AG04450 (cell line): Measurements from ENCODE around the gene DEFB125. TPM values are rescaled to one million over a fixed set of nuclear protein-coding genes. Genes with fewer than 3 reads are reported as not detected.
"Not testable (repeated sequence)": the region's sequence is repeated elsewhere in the genome, so short reads cannot be mapped to it uniquely, and the experiment has no call there.

Experiments used
- CTCF ChIA-PET: fragments of 300-600, 350-600 bp; formaldehyde crosslinking; extraction: SDS; loops from one replicate; lab custom pipeline; 2022; ENCODE audit warnings: antibody characterized with exemption, inconsistent platforms; lab: Charles Lee
- POLR2A ChIA-PET: fragments of 350-600 bp; formaldehyde crosslinking; extraction: SDS; loops from one replicate; lab custom pipeline; 2021; ENCODE audit warnings: antibody characterized with exemption, inconsistent platforms; lab: Yijun Ruan, JAX
- DNase-seq: peaks from one replicate; pipeline ENCODE4 v3.0.0-alpha.2; 2011; ENCODE audit warnings: low read depth, low spot score
- H3K27ac ChIP-seq: one replicate; pipeline ENCODE4 v1.5.1; 2012; ENCODE audit warnings: low read depth, low read length, control low read depth
- H3K27me3 ChIP-seq: one replicate; pipeline ENCODE4 v1.6.0; 2012; ENCODE audit warnings: low read length; ENCODE audit not compliant: control insufficient read depth, insufficient read depth
- H3K4me3 ChIP-seq: 2 replicates; pipeline ENCODE4 v1.5.1; 2011; ENCODE audit warnings: mild to moderate bottlenecking, low read depth, low read length, control low read depth
- H3K9me3 ChIP-seq: 2 replicates; pipeline ENCODE4 v1.5.1; 2012; ENCODE audit warnings: low read length; ENCODE audit not compliant: control insufficient read depth, insufficient read depth
- polyA plus RNA-seq: library from polyadenylated mRNA; depleted of rRNA; stranded (reverse); fragments of >200 nt; gene quantifications from 2 replicates; pipeline ENCODE4 v1.2.3, GENCODE V29; 2011
- TF ChIP-seq, protein P1 (sequence below): IDR thresholded peaks from 2 replicates; pipeline ENCODE4 v1.5.1; 2011; ENCODE audit warnings: low read depth, low read length, control low read depth, inconsistent platforms

DEFB125 gene
- polyA plus RNA-seq, 1 experiment = not detected

- Histone ChIP-seq H3K27ac (no peak overlapping the region), H3K27me3 (peaks cover 2% of the 10 kb centered on the region), H3K4me3 (no peak overlapping the region), H3K9me3 (no peaks in the 10 kb centered on the region)
- ChIA-PET CTCF (no interaction called here), POLR2A (no interaction called here)
- DNase-seq = no peak
- TF ChIP-seq, protein P1, sequence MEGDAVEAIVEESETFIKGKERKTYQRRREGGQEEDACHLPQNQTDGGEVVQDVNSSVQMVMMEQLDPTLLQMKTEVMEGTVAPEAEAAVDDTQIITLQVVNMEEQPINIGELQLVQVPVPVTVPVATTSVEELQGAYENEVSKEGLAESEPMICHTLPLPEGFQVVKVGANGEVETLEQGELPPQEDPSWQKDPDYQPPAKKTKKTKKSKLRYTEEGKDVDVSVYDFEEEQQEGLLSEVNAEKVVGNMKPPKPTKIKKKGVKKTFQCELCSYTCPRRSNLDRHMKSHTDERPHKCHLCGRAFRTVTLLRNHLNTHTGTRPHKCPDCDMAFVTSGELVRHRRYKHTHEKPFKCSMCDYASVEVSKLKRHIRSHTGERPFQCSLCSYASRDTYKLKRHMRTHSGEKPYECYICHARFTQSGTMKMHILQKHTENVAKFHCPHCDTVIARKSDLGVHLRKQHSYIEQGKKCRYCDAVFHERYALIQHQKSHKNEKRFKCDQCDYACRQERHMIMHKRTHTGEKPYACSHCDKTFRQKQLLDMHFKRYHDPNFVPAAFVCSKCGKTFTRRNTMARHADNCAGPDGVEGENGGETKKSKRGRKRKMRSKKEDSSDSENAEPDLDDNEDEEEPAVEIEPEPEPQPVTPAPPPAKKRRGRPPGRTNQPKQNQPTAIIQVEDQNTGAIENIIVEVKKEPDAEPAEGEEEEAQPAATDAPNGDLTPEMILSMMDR = no peak
Measured at GRCh38 chr20:112396-112795, 24.9 kb downstream of the DEFB125 start.

- H3K4me3 ChIP-seq = no peak overlapping the region
Measured at GRCh38 chr20:117518-117917, 30.0 kb downstream of the DEFB125 start.

DNA sequence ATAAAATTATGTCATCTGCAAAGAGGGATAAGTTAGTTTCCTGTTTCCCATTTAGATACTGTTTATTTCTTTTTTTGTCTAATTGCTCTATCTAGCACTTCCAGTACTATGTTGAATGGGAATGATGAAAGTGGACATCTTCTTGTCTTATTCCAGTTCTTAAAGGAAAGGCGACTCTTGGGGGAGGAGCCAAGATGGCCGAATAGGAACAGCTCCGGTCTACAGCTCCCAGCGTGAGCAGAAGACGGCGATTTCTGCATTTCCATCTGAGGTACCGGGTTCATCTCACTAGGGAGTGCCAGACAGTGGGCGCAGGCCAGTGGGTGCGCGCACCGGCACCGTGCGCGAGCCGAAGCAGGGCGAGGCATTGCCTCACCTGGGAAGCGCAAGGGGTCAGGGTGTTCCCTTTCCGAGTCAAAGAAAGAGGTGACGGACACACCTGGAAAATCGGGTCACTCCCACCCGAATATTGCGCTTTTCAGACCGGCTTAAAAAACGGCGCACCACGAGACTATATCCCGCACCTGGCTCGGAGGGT is 42.4 kb downstream of the DEFB125 start:
- H3K27ac ChIP-seq, POLR2A ChIA-PET, H3K9me3 ChIP-seq, H3K27me3 ChIP-seq, CTCF ChIA-PET, H3K4me3 ChIP-seq, DNase-seq: not testable (repeated sequence)

More at GRCh38 chr20:117518-117917, 30.0 kb downstream of the DEFB125 start:
- Histone ChIP-seq H3K27me3 (peaks cover 2% of the 10 kb centered on the region), H3K27ac (no peak overlapping the region), H3K9me3 (no peaks in the 10 kb centered on the region)
- TF ChIP-seq, protein P1 = no peak
- no peak for DNase-seq
- POLR2A ChIA-PET = no interaction called here
- CTCF ChIA-PET = no interaction called here

DNA sequence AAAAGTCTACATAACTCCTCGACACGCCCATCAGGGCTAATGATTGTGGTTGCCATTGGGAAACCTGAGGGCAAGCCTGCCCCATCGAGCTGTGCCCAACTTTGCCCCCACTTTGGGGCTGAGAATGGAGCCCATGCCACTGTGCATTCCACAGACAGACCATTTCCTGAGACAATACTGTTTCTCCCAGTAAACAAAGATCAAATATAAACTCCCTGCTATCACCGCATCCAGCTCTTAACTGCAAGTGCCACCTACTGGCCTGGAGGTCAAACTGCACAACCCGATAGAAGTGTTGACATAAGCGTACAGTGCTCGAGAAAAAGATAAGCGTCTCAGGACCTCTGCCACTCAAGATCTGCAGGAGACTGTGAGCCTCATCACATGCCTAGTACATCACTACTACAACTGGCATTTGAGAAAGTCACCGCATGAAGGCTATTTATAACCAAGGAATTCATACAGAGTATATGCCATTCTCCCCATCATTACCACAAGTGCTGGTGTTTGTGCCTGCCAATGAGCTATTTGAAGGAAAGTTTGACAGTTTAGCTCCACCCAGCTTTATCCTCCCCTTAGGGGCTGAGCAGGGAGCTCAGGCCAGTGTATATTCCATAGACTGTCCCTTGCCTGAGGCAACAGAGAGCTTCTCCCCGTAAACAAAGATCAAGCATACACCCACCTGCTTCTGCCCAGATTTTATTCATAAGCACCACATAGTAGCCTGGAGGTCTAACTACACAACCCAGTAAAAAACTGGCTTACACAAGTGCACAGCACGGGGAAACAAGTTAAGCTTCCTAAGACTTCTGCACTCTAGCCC is 50.4 kb downstream of the DEFB125 start:
- DNase-seq = no peak
- ChIA-PET CTCF (interaction anchor here (0.5 to 1.3 kb wide), 2 partner anchors 15 to 1639 kb away, joined by 3 to 4 read pairs; no protein-coding TSS in a partner anchor), POLR2A (no interaction called here)
- Histone ChIP-seq H3K27me3 (no peaks in the 10 kb centered on the region), H3K27ac (no peak overlapping the region), H3K9me3 (no peaks in the 10 kb centered on the region), H3K4me3 (no peak overlapping the region)
- TF ChIP-seq, protein P1 = no peak

- Histone ChIP-seq H3K4me3 (no peak within 1 kb of the TSS), H3K9me3 (no peaks in the 10 kb centered on the region), H3K27me3 (no peaks in the 10 kb centered on the region), H3K27ac (no peak within 1 kb of the TSS)
- TF ChIP-seq, protein P1 = no peak
- ChIA-PET POLR2A (no interaction called here), CTCF (no interaction called here)
- DNase-seq = no peak
Measured at GRCh38 chr20:142290-142689, 54.8 kb downstream of the DEFB125 start, which contains the start of gene DEFB126. DEFB126 (plus strand) TSS chr20:142590; CDS start chr20:142629, 39 bp downstream.
